HG03039 (cell line): ENCODE results near the gene ZNF85.
"Not testable (repeated sequence)": the region's sequence is repeated elsewhere in the genome, so short reads cannot be mapped to it uniquely, and the experiment has no call there.

Source experiments
- ATAC-seq: cut with Tn5 transposase; IDR thresholded peaks from one replicate; pipeline ENCODE4 v1.9.1; 2021; ENCODE audit warnings: mild to moderate bottlenecking, moderate library complexity; ENCODE audit not compliant: unreplicated experiment

ZNF85 gene

DNA sequence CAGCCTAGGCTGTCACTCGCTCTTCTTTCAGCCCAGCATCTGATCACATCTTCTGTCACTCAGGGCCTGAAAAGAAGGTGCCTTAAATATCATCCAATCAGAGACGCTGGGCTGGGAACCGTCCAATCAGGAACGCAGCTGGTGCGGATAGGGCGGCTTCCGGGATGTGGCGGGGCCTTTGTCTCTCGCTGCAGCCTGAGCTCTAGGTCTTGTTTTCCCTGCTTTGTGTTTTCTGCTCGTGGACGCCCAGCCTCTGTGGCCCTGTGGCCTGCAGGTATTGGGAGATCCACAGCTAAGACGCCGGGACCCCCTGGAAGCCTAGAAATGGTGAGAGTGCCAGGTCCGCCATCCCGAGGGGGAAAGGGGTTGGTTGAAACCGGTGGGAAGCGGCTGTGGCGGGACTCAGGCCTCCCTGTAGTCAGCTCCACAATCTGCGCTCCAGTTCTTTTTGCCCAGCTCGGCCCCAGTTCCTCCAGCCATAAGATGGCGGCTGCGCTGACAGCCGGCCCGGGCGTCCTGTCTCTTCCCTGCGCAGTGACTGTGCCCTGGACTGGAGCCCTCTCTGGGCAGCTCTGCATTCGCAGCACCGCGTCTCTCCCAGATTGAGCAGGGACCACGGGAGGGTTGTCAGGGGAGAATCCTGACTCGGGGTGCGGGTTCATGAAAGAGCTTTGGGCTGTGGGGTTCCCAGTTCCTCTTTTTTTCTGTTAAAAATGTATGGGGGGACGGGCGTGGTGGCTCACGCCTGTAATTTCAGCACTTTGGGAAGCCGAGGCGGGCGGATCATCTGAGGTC, at the start of gene ZNF85:
Gene ZNF85 (plus strand): TSS at position 175 of the 795 bp plus-strand sequence. CDS start 150 bp downstream, at position 325.
- peak; percentile 96 for ATAC-seq

DNA sequence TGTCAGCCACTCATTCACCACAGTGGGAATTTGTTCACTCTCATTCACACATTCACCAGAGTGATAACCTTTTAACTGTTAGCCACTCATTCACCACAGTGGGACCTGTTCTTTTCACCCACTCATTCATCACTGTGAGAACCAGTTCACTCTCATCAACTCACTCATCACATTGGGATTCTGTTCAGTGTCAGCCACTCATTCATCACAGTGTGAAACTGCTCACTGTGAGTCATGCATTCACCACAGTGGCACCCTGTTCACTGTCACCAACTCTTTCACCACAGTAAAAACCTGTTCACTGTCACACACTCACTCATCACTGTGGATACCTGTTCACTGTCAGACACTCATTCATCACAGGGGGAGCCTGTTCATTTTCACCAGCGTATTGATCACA, 43.5 kb upstream of the ZNF85 start:
- ATAC-seq, result no peak

DNA sequence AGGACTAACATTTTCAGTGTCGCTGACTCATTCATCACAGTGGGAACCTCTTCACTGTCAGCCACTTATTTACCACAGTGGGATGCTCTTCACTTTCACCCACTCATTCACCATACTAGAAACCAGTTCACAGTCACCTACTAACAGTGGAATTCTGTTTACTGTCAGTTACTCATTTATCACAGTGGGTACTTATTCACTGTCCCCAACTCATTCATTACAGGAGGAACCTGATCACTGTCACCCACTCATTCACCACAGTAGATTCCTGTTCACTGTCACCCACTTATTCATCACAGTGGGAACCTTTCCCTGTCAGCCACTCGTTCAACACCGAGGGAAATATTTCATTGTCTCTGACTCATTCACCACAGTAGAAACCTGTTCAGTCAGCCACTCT, 10.1 kb upstream of the ZNF85 start:
- ATAC-seq, result no peak

DNA sequence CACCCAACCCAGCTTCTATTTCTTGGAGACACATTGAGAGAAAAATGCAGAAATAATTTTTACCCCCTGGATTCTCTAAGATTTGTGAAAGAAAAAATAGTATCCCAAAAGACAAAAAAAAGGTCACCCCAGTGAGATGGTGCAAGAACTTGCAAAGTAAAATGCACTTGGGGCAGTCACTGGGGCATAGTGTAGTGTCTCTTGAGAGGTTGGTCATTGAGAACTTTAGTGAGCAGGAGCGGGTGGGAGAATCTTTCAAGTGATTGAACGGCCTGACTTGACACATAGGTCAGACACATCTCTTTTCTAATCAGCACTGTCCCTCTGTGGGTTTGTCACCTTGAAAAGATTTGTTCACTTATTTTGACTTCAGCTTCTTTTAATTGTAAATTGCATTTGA, 2.4 kb downstream of the ZNF85 start:
- no peak for ATAC-seq

DNA sequence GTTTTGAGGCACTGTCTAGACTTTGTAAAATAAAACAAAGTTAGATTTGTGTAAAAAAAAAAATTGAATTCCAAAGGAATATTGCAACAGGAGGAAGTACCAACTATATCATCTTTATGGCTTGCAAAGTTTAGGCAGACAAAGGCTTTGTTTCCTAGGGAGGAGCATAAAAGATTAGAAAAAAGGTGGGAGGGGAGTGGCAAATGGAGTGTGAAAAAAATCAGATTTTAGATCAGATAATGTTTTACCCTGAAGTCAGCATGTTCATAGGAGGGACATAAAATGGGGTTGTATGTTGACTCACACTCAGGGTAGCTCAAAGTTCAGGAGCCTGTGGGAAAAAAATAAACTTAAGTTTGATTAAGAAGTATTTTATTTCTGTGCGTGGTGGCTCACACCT, 3.7 kb downstream of the ZNF85 start:
- no peak for ATAC-seq

DNA sequence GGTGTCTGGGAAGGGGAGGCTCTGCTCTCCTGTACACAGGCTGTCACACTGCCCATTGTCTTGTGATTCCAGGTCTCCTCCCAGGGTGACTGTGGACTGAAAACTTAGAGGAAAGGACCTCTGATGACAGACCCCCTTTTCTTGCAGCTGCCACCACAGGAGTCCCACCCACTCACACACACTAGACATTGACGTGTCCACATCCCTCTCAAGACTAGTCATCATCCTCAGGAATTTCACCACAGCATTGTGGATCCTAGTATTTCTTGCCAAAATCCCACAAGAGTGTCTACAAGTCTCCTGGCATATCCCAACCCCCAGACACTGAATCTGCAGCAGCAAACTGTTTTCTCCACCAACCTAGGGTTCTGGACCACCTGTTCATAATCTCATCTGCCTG, 5.3 kb downstream of the ZNF85 start:
- no peak for ATAC-seq

DNA sequence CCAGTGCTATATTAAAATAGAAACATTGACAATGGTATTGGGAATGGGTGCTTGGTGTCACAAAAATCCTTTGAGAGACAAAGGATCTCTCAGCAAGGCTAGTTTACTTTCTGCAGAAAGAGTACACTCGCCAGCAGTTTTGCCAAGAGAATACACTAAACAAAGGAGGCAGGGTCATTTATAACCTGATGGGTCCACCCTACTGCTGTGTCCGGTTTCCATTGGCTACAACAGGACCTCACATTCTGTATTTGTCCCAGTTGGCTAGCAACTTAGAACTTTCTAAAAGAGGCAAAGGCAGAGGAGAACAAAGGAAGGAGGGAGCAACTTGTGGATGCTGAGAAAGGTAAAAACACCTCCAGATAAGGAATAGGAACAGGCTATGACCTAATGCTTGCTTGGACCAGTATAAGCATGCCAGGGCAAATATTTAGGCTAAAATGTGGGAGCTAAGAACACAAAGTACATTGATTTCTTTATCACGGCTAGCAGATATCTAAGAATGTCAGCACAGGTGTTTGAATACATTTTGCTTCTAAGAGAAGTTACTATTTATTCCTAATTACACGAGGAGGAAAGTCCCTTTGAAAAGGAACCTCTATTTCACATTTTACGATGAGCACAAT, 13.4 kb downstream of the ZNF85 start:
- ATAC-seq, result not testable (repeated sequence)

DNA sequence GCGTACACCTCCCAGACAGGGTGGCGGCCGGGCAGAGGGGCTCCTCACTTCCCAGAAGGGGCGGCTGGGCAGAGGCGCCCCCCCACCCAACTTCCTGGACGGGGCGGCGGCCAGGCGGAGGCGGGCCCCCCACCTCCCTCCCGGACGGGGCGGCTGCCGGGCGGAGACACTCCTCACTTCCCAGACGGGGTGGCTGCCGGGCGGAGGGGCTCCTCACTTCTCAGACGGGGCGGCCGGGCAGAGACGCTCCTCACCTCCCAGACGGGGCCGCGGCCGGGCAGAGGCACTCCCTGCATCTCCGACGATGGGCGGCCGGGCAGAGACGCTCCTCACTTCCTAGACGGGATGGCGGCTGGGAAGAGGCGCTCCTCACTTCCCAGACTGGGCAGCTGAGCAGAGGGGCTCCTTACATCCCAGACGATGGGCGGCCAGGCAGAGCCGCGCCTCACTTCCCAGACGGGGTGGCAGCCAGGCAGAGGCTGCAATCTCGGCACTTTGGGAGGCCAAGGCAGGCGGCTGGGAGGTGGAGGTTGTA, 29.6 kb downstream of the ZNF85 start:
- ATAC-seq, result not testable (repeated sequence)

DNA sequence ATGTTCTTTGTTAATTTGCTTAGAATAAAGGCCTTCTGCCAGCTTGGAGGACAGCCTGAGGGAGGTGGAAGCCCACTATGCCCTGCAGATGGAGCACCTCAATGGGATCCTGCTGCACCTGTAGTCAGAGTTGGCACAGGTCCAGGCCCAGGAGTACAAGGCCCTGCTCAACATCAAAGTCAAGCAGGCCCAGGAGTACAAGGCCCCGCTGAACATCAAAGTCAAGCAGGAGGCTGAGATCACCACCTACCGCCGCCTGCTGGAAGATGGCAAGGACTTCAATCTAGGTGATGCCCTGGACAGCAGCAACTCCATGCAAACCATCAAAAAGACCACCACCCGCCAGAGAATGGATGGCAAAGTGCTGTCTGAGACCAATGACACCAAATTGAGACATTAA, 41.7 kb downstream of the ZNF85 start:
- no peak for ATAC-seq

DNA sequence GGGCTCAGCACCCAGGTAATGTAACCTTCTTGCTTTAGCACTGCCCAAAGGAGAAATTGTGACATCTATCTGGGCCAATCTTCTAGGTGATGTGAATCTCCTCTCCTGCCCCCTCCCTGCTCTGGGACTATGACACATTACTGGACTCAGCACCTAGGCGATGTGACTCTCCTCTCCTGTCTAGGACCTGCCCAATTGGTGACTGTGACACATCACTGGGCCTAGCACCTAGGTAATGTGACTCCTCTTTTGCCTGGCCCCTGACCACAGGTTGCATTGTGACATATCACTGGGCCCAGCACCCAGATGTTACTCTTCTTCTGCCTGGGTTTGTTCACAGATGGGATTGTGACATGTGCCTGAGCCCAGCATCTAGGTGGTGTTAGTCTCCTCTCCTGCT, 45.0 kb downstream of the ZNF85 start:
- no peak for ATAC-seq

DNA sequence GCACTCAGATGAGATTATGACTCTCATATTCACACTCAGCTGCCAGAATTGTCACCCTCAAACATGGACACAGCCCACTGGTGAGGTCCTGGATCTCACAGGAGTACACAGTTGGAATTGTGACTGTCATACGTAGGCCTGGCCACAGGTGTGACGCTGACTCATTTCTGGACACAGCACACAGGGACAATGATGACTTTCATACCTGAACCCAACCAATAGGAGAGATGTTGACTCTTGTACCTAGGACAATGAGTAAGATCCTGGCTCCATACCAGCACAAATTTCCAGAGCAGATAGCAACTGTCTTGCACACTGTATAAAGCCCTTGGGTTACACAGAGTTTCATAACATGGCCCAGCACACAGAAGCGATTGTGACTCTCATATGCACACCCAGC, 46.4 kb downstream of the ZNF85 start:
- no peak for ATAC-seq

DNA sequence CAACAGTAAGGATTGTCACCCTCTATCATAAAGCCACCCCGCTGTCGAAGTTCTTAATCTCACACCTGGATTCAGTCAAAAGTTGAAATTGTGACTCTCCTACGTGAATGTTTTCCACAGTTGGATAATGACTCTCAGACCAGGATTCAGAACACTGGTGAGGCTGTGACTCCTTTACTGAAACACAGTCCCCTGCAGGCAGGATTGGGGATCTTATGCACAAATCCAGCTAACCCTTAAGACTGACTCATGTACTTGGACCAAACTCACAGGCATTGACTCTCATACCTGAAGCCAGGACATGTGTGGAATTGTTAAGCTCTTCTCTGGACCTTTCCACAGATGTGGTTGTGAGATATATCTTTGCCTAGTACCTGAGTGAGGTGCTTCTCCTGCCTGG, 46.8 kb downstream of the ZNF85 start:
- no peak for ATAC-seq

DNA sequence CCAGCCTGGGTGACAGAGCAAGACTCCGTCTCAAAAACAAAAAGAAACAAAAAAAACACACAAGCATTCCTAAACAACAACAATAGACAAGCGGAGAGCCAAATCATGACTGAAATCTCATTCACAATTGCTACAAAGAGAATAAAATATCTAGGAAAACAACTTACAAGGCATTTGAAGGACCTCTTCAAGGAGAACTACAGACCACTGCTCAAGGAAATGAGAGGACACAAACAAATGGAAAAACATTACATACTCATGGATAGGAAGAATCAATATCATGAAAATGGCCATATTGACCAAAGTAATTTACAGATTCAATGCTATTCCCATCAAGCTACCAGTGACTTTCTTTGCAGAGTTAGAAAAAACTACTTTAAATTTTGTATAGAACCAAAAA, 69.7 kb downstream of the ZNF85 start:
- ATAC-seq, result not testable (repeated sequence)

DNA sequence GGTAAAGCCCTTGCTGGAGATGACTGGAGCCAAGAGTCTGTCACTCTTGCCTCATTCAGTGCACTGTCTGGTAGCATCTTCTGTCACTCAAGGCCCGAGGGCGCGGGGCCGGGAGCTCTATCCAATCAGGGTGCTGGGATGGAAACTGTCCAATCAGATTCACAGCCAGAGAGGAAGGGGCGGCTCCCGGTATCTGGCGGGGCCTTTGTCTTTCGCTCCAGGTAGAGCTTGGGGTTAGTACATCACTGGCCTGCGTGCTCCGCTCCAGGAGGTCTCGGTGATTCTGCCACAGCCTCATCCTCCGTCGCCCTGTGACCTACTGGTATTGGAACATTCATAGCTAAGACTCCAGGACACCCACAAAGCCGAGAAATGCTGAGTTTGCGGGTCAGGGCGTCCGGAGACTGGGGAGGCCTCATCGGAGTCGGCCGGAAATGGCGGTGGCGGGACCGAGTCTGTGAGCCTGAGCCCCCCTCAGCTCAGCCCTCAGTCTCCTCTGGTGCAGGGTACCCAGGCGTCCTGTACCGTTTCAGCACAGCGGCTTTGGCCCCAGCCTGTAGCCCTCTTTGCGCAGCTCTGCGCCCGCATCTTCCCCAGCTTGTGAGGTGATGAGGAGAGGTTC, 76.8 kb downstream of the ZNF85 start:
- peak; percentile 100 for ATAC-seq
